Vagina (tissue), 2 donors: ENCODE measurements around the gene GPC2. TPM values are rescaled to one million over a fixed set of nuclear protein-coding genes. Genes with fewer than 3 reads are reported as not detected.

Source experiments
- DNase-seq, 2 donors: peaks; one replicate each; pipeline ENCODE4 v3.0.0-alpha.2; 2017; ENCODE audit errors: extremely low spot score in 2 of 2
- H3K27ac ChIP-seq: fragments of 200-600 bp; sonication (generic); one replicate; pipeline ENCODE4 v1.5.1; 2019
- H3K27me3 ChIP-seq: fragments of 200-600 bp; sonication (generic); one replicate; pipeline ENCODE4 v1.5.1; 2019
- H3K36me3 ChIP-seq, 2 donors: fragments of 200-600 bp; sonication (generic); one replicate each; pipeline ENCODE4 v1.5.1; 2017 to 2019
- H3K4me1 ChIP-seq: fragments of 200-600 bp; sonication (generic); one replicate; pipeline ENCODE4 v1.5.1; 2019
- H3K4me3 ChIP-seq, 2 donors: fragments of 200-600 bp; sonication (generic); 1 replicate in 1 of 2; 2 replicates in 1 of 2; pipeline ENCODE4 v1.5.1; 2016 to 2019
- H3K9me3 ChIP-seq: fragments of 200-600 bp; sonication (generic); one replicate; pipeline ENCODE4 v1.5.1; 2019
- POLR2A ChIP-seq, 2 donors: fragments of 450-650 bp; IDR thresholded peaks; one replicate each; pipeline ENCODE4 v1.6.1; 2017; ENCODE audit warnings: antibody characterized with exemption in 2 of 2, mild to moderate bottlenecking in 2 of 2, moderate library complexity in 2 of 2
- POLR2AphosphoS5 ChIP-seq, 2 donors: sonication (generic); formaldehyde crosslinking; IDR thresholded peaks; one replicate each; pipeline ENCODE4 v1.9.0; 2017; ENCODE audit warnings: antibody characterized with exemption in 2 of 2, mild to moderate bottlenecking in 2 of 2, low read depth in 1 of 2; ENCODE audit not compliant: insufficient read depth in 1 of 2
- intact Hi-C: fragments of 100-400 bp; cut with DNase I; formaldehyde crosslinking; loops from one replicate; pipeline ENCODE4 v1.15.1; 2023
- total RNA-seq: library from RNA; depleted of rRNA; stranded (reverse); fragments of >200 nt; gene quantifications from one replicate; pipeline ENCODE4 v1.2.3, GENCODE V29; 2016
- TF ChIP-seq, protein P1 (sequence below), 3 experiments: fragments of 450-650 bp in 2 of 3; fragments of 200-600 bp in 1 of 3; sonication (generic) in 1 of 3; IDR thresholded peaks; one replicate each; pipeline ENCODE4 v1.5.1; 2017 to 2019; ENCODE audit warnings: antibody characterized with exemption in 3 of 3, mild to moderate bottlenecking in 2 of 3, moderate library complexity in 2 of 3

The GPC2 gene
- total RNA-seq, 1 donor from 2014 or later, result 7.4 TPM

DNA sequence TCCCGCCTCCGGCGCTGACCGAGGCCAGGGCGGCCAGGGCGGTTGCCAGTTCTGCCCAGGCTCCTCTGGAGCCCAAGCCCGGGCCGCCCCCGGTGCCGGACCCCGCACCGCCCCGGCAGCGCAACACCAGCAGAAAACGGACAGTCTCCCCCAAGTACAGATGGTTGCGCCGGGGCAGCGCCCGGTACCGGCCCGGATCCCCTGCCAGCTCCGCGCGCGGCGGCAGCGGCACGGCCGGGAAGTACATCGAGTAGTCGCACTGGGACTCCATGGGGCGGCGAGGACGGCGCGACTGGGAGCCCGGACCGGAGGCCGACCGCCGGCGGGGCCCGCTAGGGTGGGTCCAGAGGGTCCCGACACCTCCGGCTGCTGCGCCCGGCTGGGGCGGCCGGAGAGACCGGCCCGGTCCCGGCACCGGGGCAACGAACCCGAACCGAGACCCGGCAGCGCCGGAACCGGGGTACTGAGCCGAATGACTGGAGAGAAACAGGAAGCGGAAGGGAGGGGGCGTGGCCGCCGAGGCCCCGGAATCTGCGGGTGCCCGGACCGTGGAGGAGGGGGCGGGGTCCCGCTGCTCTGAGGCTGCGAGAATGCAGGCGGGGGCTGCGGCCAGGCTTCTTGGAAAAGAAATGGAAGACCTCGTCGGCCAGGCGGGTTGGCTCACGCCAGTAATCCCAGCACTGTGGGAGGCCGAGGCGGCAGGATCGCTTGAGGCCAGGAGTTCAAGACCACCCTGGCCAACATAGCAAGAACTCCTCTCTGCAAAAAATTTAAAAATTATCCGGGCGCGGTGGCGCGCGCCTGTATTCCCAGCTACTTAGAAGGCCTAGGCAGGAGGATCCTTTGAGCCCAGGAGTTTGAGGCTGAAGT is 18.7 kb downstream of the GPC2 start, which contains the start of gene TRAPPC14:
Gene TRAPPC14 (minus strand): TSS at position 495 of the 870 bp plus-strand sequence. CDS start 224 bp downstream, at position 271.
- no peaks in the 10 kb centered on the region for H3K9me3 ChIP-seq
- DNase-seq, result no peak
- TF ChIP-seq POLR2AphosphoS5 (IDR thresholded peaks at IDR 0.05; ENCODE audit: insufficient read depth in 1 of 2, low read depth in 1 of 2) (peak; percentile 72 to 80), POLR2A (IDR thresholded peaks at IDR 0.05) (no peak)
- peak within 1 kb of the TSS; percentile 80 for H3K27ac ChIP-seq
- H3K4me3 ChIP-seq, result peak within 1 kb of the TSS; percentile 75 to 79
- intact Hi-C loops, result no loop called here
- H3K4me1 ChIP-seq, result peaks cover 40% of the 10 kb centered on the region
- no peaks in the 10 kb centered on the region for H3K27me3 ChIP-seq
- H3K36me3 ChIP-seq, result peaks cover 0 to 18% of the 10 kb centered on the region in 2 donors

DNA sequence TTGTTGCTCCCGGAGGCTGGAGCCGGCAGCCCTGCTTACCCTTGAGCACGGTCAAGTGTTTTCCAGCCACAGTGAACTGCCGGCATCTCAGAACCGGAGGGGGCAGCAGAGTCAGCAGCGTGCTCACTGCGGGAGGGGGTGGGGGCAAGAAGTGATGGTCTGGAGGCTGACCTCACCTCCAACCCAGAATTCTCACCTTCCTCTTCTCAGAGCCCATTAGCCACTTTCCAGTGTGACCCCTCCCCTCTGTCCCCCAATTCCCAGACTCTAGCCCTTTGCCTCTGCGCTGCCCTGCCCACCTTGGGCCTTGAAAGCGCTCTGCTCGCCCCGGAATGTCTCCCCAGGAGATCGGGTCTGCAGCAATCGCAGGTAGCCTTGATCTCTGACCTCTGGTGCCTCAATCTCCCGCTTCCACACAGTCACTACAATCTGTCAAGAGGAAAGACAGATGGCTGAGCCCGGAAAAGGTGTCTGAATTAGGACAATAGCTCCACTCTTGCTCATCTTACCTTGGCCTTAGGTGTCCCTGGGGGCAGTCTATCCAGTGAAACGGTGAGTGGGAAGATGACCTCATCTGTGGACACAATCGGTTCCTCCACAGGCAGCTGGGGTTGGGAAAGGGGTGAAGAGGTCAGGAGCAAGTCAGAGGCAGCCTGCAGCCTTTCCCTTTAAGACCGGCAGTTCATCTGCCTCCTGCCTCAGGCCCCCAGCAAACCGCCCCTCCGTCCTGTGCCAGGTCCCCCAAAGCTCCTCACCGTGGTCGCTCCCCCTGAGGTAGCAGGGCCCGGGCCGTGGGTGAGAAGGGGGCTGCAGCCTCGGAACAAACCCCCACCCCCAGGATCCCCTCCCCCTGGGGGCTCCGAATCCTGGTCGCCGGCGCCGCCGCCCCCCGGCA is 19.6 kb downstream of the GPC2 start:
- intact Hi-C loops, result no loop called here
- Histone ChIP-seq H3K4me1 (peaks cover 44% of the 10 kb centered on the region), H3K36me3 (peaks cover 0 to 27% of the 10 kb centered on the region in 2 donors), H3K27me3 (no peaks in the 10 kb centered on the region), H3K4me3 (peak overlapping the region; percentile 75 to 79), H3K9me3 (no peaks in the 10 kb centered on the region), H3K27ac (peak overlapping the region; percentile 80)
- TF ChIP-seq POLR2AphosphoS5 (IDR thresholded peaks at IDR 0.05; ENCODE audit: insufficient read depth in 1 of 2, low read depth in 1 of 2), result peak in 1 of 2 donors; percentile 13
- no peak for TF ChIP-seq POLR2A (IDR thresholded peaks at IDR 0.05)
- no peak for DNase-seq

DNA sequence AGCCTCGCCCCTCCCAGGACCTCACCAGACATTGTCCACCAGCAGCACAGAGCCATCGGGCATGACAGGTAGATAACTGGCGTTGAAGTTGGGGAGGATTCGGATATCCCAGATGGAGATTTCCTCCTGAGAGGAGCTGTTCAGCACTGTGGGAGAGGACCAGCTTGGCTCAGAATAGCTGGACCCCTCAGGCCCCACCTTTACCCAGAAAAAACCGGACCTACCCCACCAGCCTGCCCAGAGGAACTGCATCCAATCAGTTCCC is 20.2 kb downstream of the GPC2 start:
- H3K36me3 ChIP-seq, result peaks cover 0 to 27% of the 10 kb centered on the region in 2 donors
- peaks cover 44% of the 10 kb centered on the region for H3K4me1 ChIP-seq
- intact Hi-C loops, result no loop called here
- DNase-seq, result no peak
- TF ChIP-seq POLR2AphosphoS5 (IDR thresholded peaks at IDR 0.05; ENCODE audit: insufficient read depth in 1 of 2, low read depth in 1 of 2), result no peak
- TF ChIP-seq, protein P1, sequence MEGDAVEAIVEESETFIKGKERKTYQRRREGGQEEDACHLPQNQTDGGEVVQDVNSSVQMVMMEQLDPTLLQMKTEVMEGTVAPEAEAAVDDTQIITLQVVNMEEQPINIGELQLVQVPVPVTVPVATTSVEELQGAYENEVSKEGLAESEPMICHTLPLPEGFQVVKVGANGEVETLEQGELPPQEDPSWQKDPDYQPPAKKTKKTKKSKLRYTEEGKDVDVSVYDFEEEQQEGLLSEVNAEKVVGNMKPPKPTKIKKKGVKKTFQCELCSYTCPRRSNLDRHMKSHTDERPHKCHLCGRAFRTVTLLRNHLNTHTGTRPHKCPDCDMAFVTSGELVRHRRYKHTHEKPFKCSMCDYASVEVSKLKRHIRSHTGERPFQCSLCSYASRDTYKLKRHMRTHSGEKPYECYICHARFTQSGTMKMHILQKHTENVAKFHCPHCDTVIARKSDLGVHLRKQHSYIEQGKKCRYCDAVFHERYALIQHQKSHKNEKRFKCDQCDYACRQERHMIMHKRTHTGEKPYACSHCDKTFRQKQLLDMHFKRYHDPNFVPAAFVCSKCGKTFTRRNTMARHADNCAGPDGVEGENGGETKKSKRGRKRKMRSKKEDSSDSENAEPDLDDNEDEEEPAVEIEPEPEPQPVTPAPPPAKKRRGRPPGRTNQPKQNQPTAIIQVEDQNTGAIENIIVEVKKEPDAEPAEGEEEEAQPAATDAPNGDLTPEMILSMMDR (IDR thresholded peaks at IDR 0.05), result no peak
- no peak for TF ChIP-seq POLR2A (IDR thresholded peaks at IDR 0.05)
- no peaks in the 10 kb centered on the region for H3K9me3 ChIP-seq
- peak overlapping the region; percentile 33 for H3K27ac ChIP-seq
- no peaks in the 10 kb centered on the region for H3K27me3 ChIP-seq
- H3K4me3 ChIP-seq, result no peak overlapping the region

DNA sequence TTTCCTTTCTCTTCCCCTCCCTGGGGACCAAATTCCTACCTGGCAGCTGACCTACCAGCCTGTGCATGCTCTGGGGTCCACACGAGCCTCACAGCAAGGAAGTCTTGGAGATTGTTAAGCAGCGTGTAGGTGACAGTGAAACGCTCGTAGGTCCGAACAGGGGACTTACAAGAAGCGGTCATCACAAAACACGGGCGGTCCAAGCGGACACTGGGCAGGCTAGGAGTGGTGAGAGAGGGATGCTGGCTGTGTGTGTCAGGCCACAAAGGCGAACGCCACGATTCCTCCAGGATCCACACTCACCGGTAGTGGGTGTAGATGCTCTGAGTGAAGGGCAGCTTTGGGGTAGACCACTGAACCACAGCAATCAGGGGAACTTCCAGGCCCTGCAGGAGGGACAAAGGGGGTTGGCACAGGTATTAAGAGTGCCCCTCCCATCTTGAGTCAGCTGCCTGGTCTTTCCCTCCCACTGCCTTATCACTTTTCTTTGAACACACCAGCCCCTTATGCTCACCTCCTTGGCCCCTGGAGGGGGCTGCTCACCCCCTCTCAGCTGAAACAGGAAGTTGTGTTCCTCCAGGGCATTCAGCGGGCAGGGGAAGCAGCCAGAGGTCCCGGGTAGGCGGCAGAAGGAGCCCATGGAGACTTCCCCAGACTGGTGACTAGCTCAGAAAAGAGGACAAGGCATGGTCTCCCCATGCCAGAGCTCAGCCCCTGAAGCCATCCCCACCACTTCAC is 20.7 kb downstream of the GPC2 start:
- Histone ChIP-seq H3K4me1 (peaks cover 44% of the 10 kb centered on the region), H3K4me3 (no peak overlapping the region), H3K27me3 (no peaks in the 10 kb centered on the region), H3K27ac (no peak overlapping the region), H3K9me3 (no peaks in the 10 kb centered on the region), H3K36me3 (peaks cover 0 to 27% of the 10 kb centered on the region in 2 donors)
- no peak for DNase-seq
- TF ChIP-seq POLR2AphosphoS5 (IDR thresholded peaks at IDR 0.05; ENCODE audit: insufficient read depth in 1 of 2, low read depth in 1 of 2), result no peak
- TF ChIP-seq, protein P1 (IDR thresholded peaks at IDR 0.05), result no peak
- no peak for TF ChIP-seq POLR2A (IDR thresholded peaks at IDR 0.05)
- intact Hi-C loops, result no loop called here

DNA sequence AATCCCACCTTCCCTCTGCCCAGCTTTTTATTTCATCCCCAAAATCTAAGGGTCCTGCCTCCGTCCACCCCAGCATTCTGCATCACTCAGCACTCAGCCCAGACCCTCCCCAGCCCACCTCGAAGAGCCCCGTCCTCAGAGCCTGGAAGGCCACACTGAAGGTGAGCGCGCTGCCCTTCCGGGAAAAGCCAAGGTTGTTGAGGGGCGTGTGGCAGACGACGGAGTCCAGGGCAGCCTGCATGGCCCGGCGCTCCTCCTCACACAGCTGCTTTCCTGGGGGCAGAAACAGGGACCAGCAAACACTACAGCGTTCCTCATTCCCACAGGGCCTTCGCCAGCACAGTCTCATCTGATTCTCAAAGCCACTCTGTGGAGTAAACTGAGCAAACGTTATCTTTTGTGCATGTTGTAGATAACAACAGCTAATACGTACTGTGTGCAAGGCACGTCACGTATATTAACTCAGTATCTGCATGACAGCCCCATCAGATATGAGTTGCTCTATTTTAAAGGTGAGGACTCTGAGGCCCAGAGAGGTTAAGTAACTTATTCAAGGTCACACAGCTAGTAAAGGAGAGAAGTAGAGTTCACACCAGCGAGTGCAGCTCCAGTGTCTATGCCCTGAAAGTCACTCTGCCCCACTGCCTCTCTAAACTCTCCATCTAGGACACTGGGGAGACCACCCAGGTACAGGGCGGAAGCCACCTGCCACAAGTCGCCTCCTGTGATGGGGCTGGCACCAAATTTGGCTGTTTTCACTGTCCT is 21.4 kb downstream of the GPC2 start:
- intact Hi-C loops, result no loop called here
- H3K4me3 ChIP-seq, result no peak overlapping the region
- DNase-seq, result no peak
- H3K36me3 ChIP-seq, result peaks cover 0 to 27% of the 10 kb centered on the region in 2 donors
- H3K9me3 ChIP-seq, result no peaks in the 10 kb centered on the region
- no peak overlapping the region for H3K27ac ChIP-seq
- TF ChIP-seq POLR2AphosphoS5 (IDR thresholded peaks at IDR 0.05; ENCODE audit: insufficient read depth in 1 of 2, low read depth in 1 of 2), result no peak
- no peak for TF ChIP-seq POLR2A (IDR thresholded peaks at IDR 0.05)
- TF ChIP-seq, protein P1 (IDR thresholded peaks at IDR 0.05), result no peak
- no peaks in the 10 kb centered on the region for H3K27me3 ChIP-seq
- peaks cover 44% of the 10 kb centered on the region for H3K4me1 ChIP-seq
